Ovary (tissue), 9 donors: ENCODE results near the gene DIP2C. TPM values are rescaled to one million over a fixed set of nuclear protein-coding genes. Genes with fewer than 3 reads are reported as not detected.
A peak's percentile ranks its signal among the peaks of the same experiment; 100 is the strongest.

Experiments used
- DNase-seq, 5 donors: peaks; one replicate each; pipeline ENCODE4 v3.0.0-alpha.2; 2019 to 2020
- H3K27ac ChIP-seq, 2 donors: fragments of 200-600 bp; one replicate each; pipeline versions ENCODE4 v1.5.1 to v1.8.0; 2019 to 2022
- H3K27me3 ChIP-seq: fragments of 200-600 bp; one replicate; pipeline ENCODE4 v1.8.0; 2022
- H3K36me3 ChIP-seq: fragments of 200-600 bp; sonication (generic); one replicate; pipeline ENCODE4 v1.5.1; 2019
- H3K4me1 ChIP-seq: one replicate; pipeline ENCODE4 v1.8.1; 2013; ENCODE audit warnings: mild to moderate bottlenecking, moderate library complexity; ENCODE audit not compliant: insufficient read depth
- H3K4me3 ChIP-seq: fragments of 200-600 bp; sonication (generic); one replicate; pipeline ENCODE4 v1.5.1; 2017
- H3K9me3 ChIP-seq, 2 donors: fragments of 200-600 bp in 1 of 2; sonication (generic) in 1 of 2; one replicate each; pipeline versions ENCODE4 v1.5.1 to v1.8.1; 2013 to 2019; ENCODE audit warnings: mild to moderate bottlenecking in 1 of 2, moderate library complexity in 1 of 2
- CTCF ChIP-seq, 3 donors: fragments of 450-650 bp in 2 of 3; fragments of 200-600 bp in 1 of 3; IDR thresholded peaks; one replicate each; pipeline versions ENCODE4 v1.5.1 to v1.8.0; 2016 to 2022; ENCODE audit warnings: antibody characterized with exemption in 3 of 3, mild to moderate bottlenecking in 1 of 3
- EP300 ChIP-seq: sonication (generic); formaldehyde crosslinking; IDR thresholded peaks from one replicate; pipeline ENCODE4 v1.6.1; 2017; ENCODE audit warnings: antibody characterized with exemption
- POLR2A ChIP-seq: fragments of 450-650 bp; IDR thresholded peaks from one replicate; pipeline ENCODE4 v1.6.1; 2017; ENCODE audit warnings: antibody characterized with exemption, mild to moderate bottlenecking, moderate library complexity
- WGBS, 3 donors: extraction: QIAGEN DNeasy Blood & Tissue Kit in 1 of 3; methylation state at CpG; one replicate each; pipeline versions ENCODE4 v1.1.5 to v1.1.7; 2013 to 2017; 5-methylcytosine and 5-hydroxymethylcytosine counted together
- intact Hi-C, 4 donors: fragments of 100-400 bp; cut with DNase I; formaldehyde crosslinking; loops; one replicate each; pipeline versions ENCODE4 v1.11.0 to v1.15.1; 2022 to 2023
- polyA plus RNA-seq, 2 donors: library from polyadenylated mRNA; stranded (reverse); fragments of 200-250 nt in 1 of 2; fragments of 350-450 nt in 1 of 2; fragmentation: Illumina TruSeq in 1 of 2; extraction: RNeasy Lipid Tissue Mini Kit (QIAGEN cat#74804) in 1 of 2; gene quantifications; one replicate each; pipeline ENCODE4 v1.2.3, GENCODE V29; 2013 to 2014
- total RNA-seq, 7 donors: library from RNA; depleted of rRNA in 2 of 7; stranded (reverse); fragments of >200 nt in 2 of 7; fragmentation: NEBNext Ultra II Directional in 3 of 7; extraction: Animal tissue kit (Norgen Biotek cat#: 25700) in 3 of 7; gene quantifications; one replicate each; pipeline versions ENCODE4 v1.1.0 to v1.2.4, GENCODE V29; 2016 to 2023
- donor health status: DM: no; HTN: no; CAD: no; lungs with moderate emphysema.
- donor health status: DM: no; HTN: no; CAD: no.
- donor health status: Bipolar disorder and iron deficiency.
- donor health status: DM: yes; HTN: yes; CAD: no.
- donor health status: DM: no; HTN: no; CAD: no.
- donor health status: DM: yes; HTN: yes; CAD: no.

Gene DIP2C
- total and polyA plus RNA-seq, 9 donors, result 10.1 to 29.4 (median 22.2) TPM

DNA sequence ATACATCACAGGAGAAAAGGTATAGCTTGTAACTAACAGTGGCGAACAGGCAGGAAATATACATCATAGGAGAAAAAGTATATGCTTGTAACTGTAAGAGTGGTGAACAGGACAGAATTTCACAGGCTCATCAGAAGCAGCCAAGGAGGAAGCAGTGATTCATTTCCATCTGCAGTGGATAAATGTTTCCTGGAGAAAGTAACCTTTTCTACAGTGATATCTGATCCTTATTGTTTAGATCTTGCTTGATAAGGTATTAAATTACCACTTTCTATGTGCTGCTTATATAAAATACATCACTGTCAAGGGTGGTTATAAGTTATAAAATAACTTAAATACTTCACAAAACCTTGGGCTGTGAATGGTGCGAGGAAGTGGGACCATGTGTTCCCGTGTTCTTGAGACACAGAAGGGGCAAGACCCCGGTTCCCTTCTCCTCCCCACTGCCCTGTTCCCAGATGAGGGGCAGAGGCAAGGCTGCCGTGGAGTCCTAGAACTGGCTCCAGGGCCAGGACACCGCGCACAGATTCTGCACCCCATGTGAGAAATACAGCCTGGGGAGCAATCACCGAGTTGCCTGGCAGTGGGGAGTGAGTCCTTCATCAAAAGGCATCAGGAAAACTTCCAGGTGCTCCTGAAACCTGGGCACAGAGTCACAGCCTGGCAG is 135.2 kb downstream of the DIP2C start:
- peak in 1 of 5 donors; percentile 6 for DNase-seq
- H3K9me3 ChIP-seq, result no peaks in the 10 kb centered on the region
- no peak overlapping the region for H3K27ac ChIP-seq
- peaks cover 9% of the 10 kb centered on the region for H3K4me1 ChIP-seq
- WGBS, 3 donors, result 84 to 88% (median 88%) methylated on average over 8 of the region's 8 CpGs
- intact Hi-C loops, result no loop called here
- no peaks in the 10 kb centered on the region for H3K27me3 ChIP-seq
- no peaks in the 10 kb centered on the region for H3K36me3 ChIP-seq
- no peak for TF ChIP-seq POLR2A
- no peak for TF ChIP-seq EP300
- no peak for TF ChIP-seq CTCF (IDR thresholded peaks at IDR 0.05)
- no peak overlapping the region for H3K4me3 ChIP-seq

GRCh38 chr10:553233-553632 is 136.2 kb downstream of the DIP2C start:
- H3K4me3 ChIP-seq, result no peak overlapping the region
- 80 to 81% (median 80%) methylated on average over 5 of the region's 5 CpGs for WGBS, 3 donors

GRCh38 chr10:552679-553078 is 136.8 kb downstream of the DIP2C start:
- 80 to 88% (median 85%) methylated on average over 8 of the region's 8 CpGs for WGBS, 3 donors
- Histone ChIP-seq H3K36me3 (no peaks in the 10 kb centered on the region), H3K27me3 (no peaks in the 10 kb centered on the region), H3K9me3 (no peaks in the 10 kb centered on the region), H3K4me1 (peaks cover 11% of the 10 kb centered on the region), H3K4me3 (no peak overlapping the region), H3K27ac (no peak overlapping the region)
- TF ChIP-seq EP300 (no peak), POLR2A (no peak), CTCF (IDR thresholded peaks at IDR 0.05) (no peak)
- DNase-seq, result no peak
- intact Hi-C loops, result no loop called here

More at GRCh38 chr10:553233-553632, 136.2 kb downstream of the DIP2C start:
- DNase-seq, result no peak
- H3K36me3 ChIP-seq, result no peaks in the 10 kb centered on the region
- intact Hi-C loops, result no loop called here
- TF ChIP-seq CTCF (IDR thresholded peaks at IDR 0.05) (no peak), EP300 (no peak), POLR2A (no peak)
- H3K9me3 ChIP-seq, result no peaks in the 10 kb centered on the region
- no peak overlapping the region for H3K27ac ChIP-seq
- H3K27me3 ChIP-seq, result no peaks in the 10 kb centered on the region
- H3K4me1 ChIP-seq, result peaks cover 11% of the 10 kb centered on the region

GRCh38 chr10:551373-552252 is 137.9 kb downstream of the DIP2C start:
- H3K27me3 ChIP-seq, result no peaks in the 10 kb centered on the region
- no peak for DNase-seq
- intact Hi-C loops, result no loop called here
- H3K36me3 ChIP-seq, result no peaks in the 10 kb centered on the region
- no peak overlapping the region for H3K4me3 ChIP-seq
- TF ChIP-seq EP300, result no peak
- TF ChIP-seq CTCF (IDR thresholded peaks at IDR 0.05), result no peak
- no peak for TF ChIP-seq POLR2A
- H3K4me1 ChIP-seq, result peaks cover 11% of the 10 kb centered on the region
- H3K9me3 ChIP-seq, result no peaks in the 10 kb centered on the region
- no peak overlapping the region for H3K27ac ChIP-seq
- WGBS, 3 donors, result 73 to 77% (median 73%) methylated on average over 19 of the region's 19 CpGs
